ENCODE results near the gene BCL6. TPM values are rescaled to one million over a fixed set of nuclear protein-coding genes. Genes with fewer than 3 reads are reported as not detected.

BCL6 gene
- total and polyA plus RNA-seq, 2 of the 8 experiments (the other 6 are each of a cell fraction or from before 2014, with no cell fraction given), result 5.7 to 10.4 TPM

GRCh38 chr3:187778726-187779125 is 33.5 kb upstream of the BCL6 start:
- H3K23me2 ChIP-seq (ENCODE audit: low read depth, low read length), result no peaks in the 10 kb centered on the region
- no peak overlapping the region for H4K91ac ChIP-seq (replicated peaks; ENCODE audit: insufficient read length, low read length)
- WGBS, 2 experiments (ENCODE audit: extremely low coverage in 1 of 2, insufficient coverage in 1 of 2, insufficient read length in 1 of 2, insufficient replicate concordance in 2 of 2, low coverage in 1 of 2, low lambda C conversion rate in 2 of 2, missing lambda C conversion rate in 1 of 2), result 91% methylated on average over 2 of the region's 2 CpGs; no CpG with 5 or more reads in 1 of the 2 experiments
- CTCF ChIA-PET (ENCODE audit: partially characterized antibody), result no interaction called here
- H2BK120ac ChIP-seq (replicated peaks; ENCODE audit: low read depth, low read length), result no peak overlapping the region
- no peak overlapping the region for H4K5ac ChIP-seq (ENCODE audit: insufficient read length, low read depth, low read length)
- no peaks in the 10 kb centered on the region for H3K79me1 ChIP-seq (ENCODE audit: low read depth, low read length)
- no peaks in the 10 kb centered on the region for H3K9me3 ChIP-seq (ENCODE audit: insufficient read depth in 2 of 2, low read depth in 1 of 2, low read length in 1 of 2)
- H2BK15ac ChIP-seq (ENCODE audit: low read length), result no peak overlapping the region
- no peak overlapping the region for H3K27ac ChIP-seq (ENCODE audit: low read depth, low read length)
- no peak overlapping the region for H2BK20ac ChIP-seq (ENCODE audit: low read length)
- H3K18ac ChIP-seq (ENCODE audit: extremely low read depth, low read length), result no peak overlapping the region
- DNase-seq (ENCODE audit: low read depth in 1 of 2, low spot score in 2 of 2), result no peak
- H3K27me3 ChIP-seq (replicated peaks in 1 of 4; ENCODE audit: control insufficient read depth in 3 of 4, extremely low read depth in 1 of 4, insufficient read depth in 3 of 4, low read length in 3 of 4), result no peaks in the 10 kb centered on the region
- no peak overlapping the region for H2BK12ac ChIP-seq (ENCODE audit: low read depth, low read length)
- H2BK5ac ChIP-seq (ENCODE audit: low read depth, low read length), result no peak overlapping the region
- H3K79me2 ChIP-seq (ENCODE audit: control insufficient read depth in 1 of 2, insufficient read depth in 2 of 2, low read length in 2 of 2), result no peaks in the 10 kb centered on the region
- H4K8ac ChIP-seq (ENCODE audit: extremely low read depth, insufficient read depth, low read length), result no peak overlapping the region
- POLR2A ChIA-PET (ENCODE audit: partially characterized antibody), result no interaction called here
- H3K4me3 ChIP-seq (ENCODE audit: extremely low read depth in 1 of 4, insufficient read depth in 2 of 4, low read depth in 3 of 4, low read length in 4 of 4), result no peak overlapping the region
- H2AK5ac ChIP-seq (ENCODE audit: low read depth, low read length), result no peak overlapping the region
- H3K36me3 ChIP-seq (ENCODE audit: control insufficient read depth in 2 of 4, insufficient read depth in 4 of 4, low read length in 3 of 4), result no peaks in the 10 kb centered on the region
- no peak overlapping the region for H3K23ac ChIP-seq (ENCODE audit: insufficient read length)
- no peak overlapping the region for H3K9ac ChIP-seq (replicated peaks in 1 of 4; ENCODE audit: extremely low read depth in 1 of 4, low read depth in 3 of 4, low read length in 3 of 4)
- FAIRE-seq, result no peak
- H3K4me1 ChIP-seq (replicated peaks in 1 of 4; ENCODE audit: control insufficient read depth in 3 of 4, insufficient read depth in 4 of 4, low read length in 3 of 4), result peaks cover 0 to 4% (median 1%) of the 10 kb centered on the region in 4 experiments; a peak in 3 of 7 replicates
- H3K4me2 ChIP-seq (ENCODE audit: insufficient read depth in 1 of 2, low read depth in 2 of 2, low read length in 2 of 2), result no peak overlapping the region
- no peak overlapping the region for H3K14ac ChIP-seq (ENCODE audit: insufficient read length)
- H4K20me1 ChIP-seq (replicated peaks in 1 of 2; ENCODE audit: control insufficient read depth in 1 of 2, insufficient read depth in 2 of 2, low read length in 2 of 2), result no peaks in the 10 kb centered on the region
- H2AFZ ChIP-seq (ENCODE audit: low read length), result no peak overlapping the region
- H3K4ac ChIP-seq (replicated peaks; ENCODE audit: insufficient read length, low read depth, low read length), result no peak overlapping the region
- H3K56ac ChIP-seq (replicated peaks; ENCODE audit: insufficient read length, low read depth, low read length), result no peak overlapping the region
- TF ChIP-seq JUN (IDR thresholded peaks at IDR 0.05; ENCODE audit: low read depth, low read length), result no peak
- no peak for TF ChIP-seq USF2 (IDR thresholded peaks at IDR 0.05; ENCODE audit: low read length)
- TF ChIP-seq RFX5 (IDR thresholded peaks at IDR 0.05; ENCODE audit: borderline replicate concordance, low read depth, low read length), result no peak
- TF ChIP-seq SP2 (IDR thresholded peaks at IDR 0.05; ENCODE audit: low read length), result no peak
- TF ChIP-seq ATF3 (IDR thresholded peaks at IDR 0.05; ENCODE audit: insufficient read depth, low read depth, low read length), result no peak
- no peak for TF ChIP-seq CEBPB (IDR thresholded peaks at IDR 0.05; ENCODE audit: low read depth, low read length)
- no peak for TF ChIP-seq FOSL1 (IDR thresholded peaks at IDR 0.05; ENCODE audit: insufficient read depth, low read depth, low read length)
- TF ChIP-seq CBX5 (IDR thresholded peaks at IDR 0.05; ENCODE audit: low read depth, low read length), result no peak
- no peak for TF ChIP-seq TBP (IDR thresholded peaks at IDR 0.05; ENCODE audit: low read depth, low read length)
- no peak for TF ChIP-seq RBBP5 (IDR thresholded peaks at IDR 0.05; ENCODE audit: borderline replicate concordance, low read depth, low read length)
- TF ChIP-seq RXRA (IDR thresholded peaks at IDR 0.05; ENCODE audit: insufficient read depth, low read depth, low read length), result no peak
- TF ChIP-seq TEAD4 (IDR thresholded peaks at IDR 0.05; ENCODE audit: low read depth, low read length), result no peak
- TF ChIP-seq EGR1 (IDR thresholded peaks at IDR 0.05; ENCODE audit: borderline replicate concordance, low read depth, low read length), result no peak
- no peak for TF ChIP-seq SUZ12 (IDR thresholded peaks at IDR 0.05; ENCODE audit: low read length)
